Chondrocyte (in vitro differentiated cells): ENCODE results near the gene MBNL2. TPM values are rescaled to one million over a fixed set of nuclear protein-coding genes. Genes with fewer than 3 reads are reported as not detected.
"Not testable (repeated sequence)": the region's sequence is repeated elsewhere in the genome, so short reads cannot be mapped to it uniquely, and the experiment has no call there.

Experiments used
- DNase-seq: peaks from one replicate; pipeline ENCODE4 v3.0.0; 2021; ENCODE audit warnings: mixed read lengths, low spot score
- H3K27ac Mint-ChIP-seq: one replicate; pipeline ENCODE4 v1.8.0; 2021; ENCODE audit warnings: mild to moderate bottlenecking, moderate library complexity, mixed read lengths; ENCODE audit not compliant: unreplicated experiment
- H3K27me3 Mint-ChIP-seq: 2 replicates; pipeline ENCODE4 v1.8.0; 2021; ENCODE audit warnings: low read depth, mixed read lengths
- H3K36me3 Mint-ChIP-seq: 2 replicates; pipeline ENCODE4 v1.8.0; 2021; ENCODE audit warnings: low read depth, mixed read lengths
- H3K4me1 Mint-ChIP-seq: 2 replicates; pipeline ENCODE4 v1.8.0; 2021; ENCODE audit warnings: low read depth, mild to moderate bottlenecking, mixed read lengths
- H3K4me3 Mint-ChIP-seq: one replicate; pipeline ENCODE4 v1.8.0; 2021; ENCODE audit warnings: mild to moderate bottlenecking, moderate library complexity, mixed read lengths; ENCODE audit not compliant: unreplicated experiment
- H3K9me3 Mint-ChIP-seq: 2 replicates; pipeline ENCODE4 v1.8.0; 2021; ENCODE audit warnings: low read depth, mixed read lengths
- total RNA-seq: library from RNA; stranded (reverse); gene quantifications from 3 replicates; pipeline ENCODE4 v1.2.1, GENCODE V29; 2021
- TF ChIP-seq, protein P1 (sequence below): fragments of 200-600 bp; sonication (generic); IDR thresholded peaks from 2 replicates; pipeline ENCODE4 v1.5.0; 2021; ENCODE audit warnings: antibody characterized with exemption, mild to moderate bottlenecking, moderate library complexity

The MBNL2 gene
- total RNA-seq, 1 donor from 2014 or later = 41.3 TPM

DNA sequence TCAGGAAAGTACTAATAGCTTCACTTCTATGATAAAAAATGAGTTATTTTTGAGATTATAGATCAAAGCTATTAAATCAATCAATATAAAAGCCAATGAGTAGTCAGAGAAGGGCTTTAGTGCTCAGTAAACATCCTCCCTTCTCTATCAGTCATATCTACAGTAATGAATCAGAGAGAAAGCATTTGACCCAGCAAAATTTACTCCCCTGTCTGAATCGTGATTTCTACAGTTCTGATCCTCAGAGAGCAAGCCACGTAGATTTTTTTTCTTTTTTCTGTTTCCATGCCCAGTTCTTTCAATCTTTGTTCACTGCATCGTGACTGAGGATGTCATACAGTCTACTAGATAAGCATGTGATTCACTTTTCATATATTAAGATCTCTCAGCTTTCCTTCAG, 16.2 kb upstream of the MBNL2 start:
- Mint-ChIP-seq H3K4me3 (no peak overlapping the region), H3K9me3 (no peaks in the 10 kb centered on the region), H3K27ac (peak overlapping the region; percentile 19), H3K4me1 (peaks cover 9% of the 10 kb centered on the region), H3K27me3 (no peaks in the 10 kb centered on the region), H3K36me3 (no peaks in the 10 kb centered on the region)
- TF ChIP-seq, protein P1, sequence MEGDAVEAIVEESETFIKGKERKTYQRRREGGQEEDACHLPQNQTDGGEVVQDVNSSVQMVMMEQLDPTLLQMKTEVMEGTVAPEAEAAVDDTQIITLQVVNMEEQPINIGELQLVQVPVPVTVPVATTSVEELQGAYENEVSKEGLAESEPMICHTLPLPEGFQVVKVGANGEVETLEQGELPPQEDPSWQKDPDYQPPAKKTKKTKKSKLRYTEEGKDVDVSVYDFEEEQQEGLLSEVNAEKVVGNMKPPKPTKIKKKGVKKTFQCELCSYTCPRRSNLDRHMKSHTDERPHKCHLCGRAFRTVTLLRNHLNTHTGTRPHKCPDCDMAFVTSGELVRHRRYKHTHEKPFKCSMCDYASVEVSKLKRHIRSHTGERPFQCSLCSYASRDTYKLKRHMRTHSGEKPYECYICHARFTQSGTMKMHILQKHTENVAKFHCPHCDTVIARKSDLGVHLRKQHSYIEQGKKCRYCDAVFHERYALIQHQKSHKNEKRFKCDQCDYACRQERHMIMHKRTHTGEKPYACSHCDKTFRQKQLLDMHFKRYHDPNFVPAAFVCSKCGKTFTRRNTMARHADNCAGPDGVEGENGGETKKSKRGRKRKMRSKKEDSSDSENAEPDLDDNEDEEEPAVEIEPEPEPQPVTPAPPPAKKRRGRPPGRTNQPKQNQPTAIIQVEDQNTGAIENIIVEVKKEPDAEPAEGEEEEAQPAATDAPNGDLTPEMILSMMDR = no peak
- no peak for DNase-seq

DNA sequence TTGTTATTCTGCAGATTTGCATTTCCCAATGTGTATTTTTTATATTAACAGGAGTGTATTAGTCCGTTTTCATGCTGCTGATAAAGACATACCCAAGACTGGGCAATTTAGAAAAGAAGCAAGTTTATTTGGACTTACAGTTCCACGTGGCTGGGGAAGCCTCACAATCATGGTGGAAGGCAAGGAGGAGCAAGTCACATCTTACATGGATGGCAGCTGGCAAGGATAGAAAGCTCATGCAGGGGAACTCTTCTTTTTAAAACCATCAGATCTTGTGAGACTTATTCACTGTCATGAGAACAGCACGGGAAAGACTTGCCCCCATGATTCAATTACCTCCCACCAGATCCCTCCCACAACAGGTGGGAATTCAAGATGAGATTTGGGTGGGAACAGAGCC, 14.9 kb upstream of the MBNL2 start:
- H3K4me1 Mint-ChIP-seq, H3K27ac Mint-ChIP-seq, H3K36me3 Mint-ChIP-seq, H3K9me3 Mint-ChIP-seq, DNase-seq, H3K27me3 Mint-ChIP-seq, H3K4me3 Mint-ChIP-seq: not testable (repeated sequence)

DNA sequence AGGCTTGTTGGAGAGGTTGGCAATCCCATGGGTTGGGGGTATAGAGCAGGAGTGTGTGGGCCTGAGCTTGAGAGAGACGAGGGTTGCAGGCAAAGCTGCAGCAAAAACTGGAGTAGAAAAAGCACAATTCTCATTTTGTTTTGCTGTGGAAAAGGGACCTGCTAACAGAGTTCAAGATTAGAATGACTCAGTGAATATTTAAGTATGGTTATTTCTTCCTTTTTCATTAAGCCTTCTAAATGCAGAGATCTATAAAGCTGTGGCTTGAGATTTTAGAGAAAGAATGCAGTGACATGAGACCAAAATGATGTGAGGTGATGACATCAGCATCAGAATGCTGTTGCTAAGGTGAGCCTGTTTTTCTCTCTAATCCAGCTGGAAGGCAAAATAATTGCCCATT, 10.8 kb upstream of the MBNL2 start:
- H3K27me3 Mint-ChIP-seq = no peaks in the 10 kb centered on the region
- no peak for DNase-seq

DNA sequence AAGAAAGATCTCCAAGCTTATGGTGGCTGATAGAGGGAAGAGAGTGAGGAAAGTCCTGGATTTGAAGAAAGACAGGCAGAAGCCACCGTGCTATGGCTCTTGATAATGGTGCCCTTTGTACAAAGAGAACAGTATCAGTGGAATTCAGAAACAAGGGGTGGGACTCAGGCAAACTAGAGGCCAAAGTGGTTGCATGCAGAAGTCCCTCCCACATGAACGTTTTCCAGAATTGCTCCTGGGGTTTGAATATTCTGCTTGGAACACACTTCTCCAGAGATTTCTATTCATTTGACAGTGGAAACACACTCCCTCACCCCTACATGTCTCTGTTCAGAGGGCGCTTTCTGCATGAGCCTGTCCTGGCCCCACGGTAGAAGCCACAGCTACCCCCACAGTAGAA, 10.1 kb upstream of the MBNL2 start:
- Mint-ChIP-seq H3K27me3 (no peaks in the 10 kb centered on the region), H3K4me1 (peaks cover 8% of the 10 kb centered on the region), H3K9me3 (no peaks in the 10 kb centered on the region), H3K4me3 (no peak overlapping the region), H3K36me3 (no peaks in the 10 kb centered on the region), H3K27ac (no peak overlapping the region)
- TF ChIP-seq, protein P1 = no peak
- no peak for DNase-seq

More for the DNA sequence above, 10.8 kb upstream of the MBNL2 start:
- TF ChIP-seq, protein P1 = no peak
- H3K27ac Mint-ChIP-seq = peak overlapping the region; percentile 4
- no peaks in the 10 kb centered on the region for H3K36me3 Mint-ChIP-seq
- no peak overlapping the region for H3K4me3 Mint-ChIP-seq
- H3K4me1 Mint-ChIP-seq = peaks cover 9% of the 10 kb centered on the region
- H3K9me3 Mint-ChIP-seq = no peaks in the 10 kb centered on the region

DNA sequence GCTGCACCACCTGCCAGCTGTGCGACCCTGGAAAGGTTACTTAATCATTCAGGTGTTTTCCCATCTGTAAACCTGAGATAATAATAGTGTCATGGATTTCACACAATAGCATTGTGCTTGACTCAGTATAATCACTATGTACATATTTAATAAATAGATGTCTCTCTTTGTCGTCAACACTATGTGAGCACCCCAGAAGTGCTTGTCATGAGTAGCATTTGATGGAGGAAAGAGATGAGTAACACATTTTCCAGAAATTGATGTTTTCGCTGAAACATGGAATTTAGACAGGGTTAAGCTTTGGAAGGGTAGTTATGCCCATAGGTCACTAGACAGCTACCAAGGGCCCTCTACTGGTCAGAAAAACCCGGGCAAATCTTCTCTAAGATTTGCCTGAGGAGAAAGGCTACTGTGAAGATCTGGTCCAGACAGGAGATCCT, 9.5 kb upstream of the MBNL2 start:
- no peak for DNase-seq

DNA sequence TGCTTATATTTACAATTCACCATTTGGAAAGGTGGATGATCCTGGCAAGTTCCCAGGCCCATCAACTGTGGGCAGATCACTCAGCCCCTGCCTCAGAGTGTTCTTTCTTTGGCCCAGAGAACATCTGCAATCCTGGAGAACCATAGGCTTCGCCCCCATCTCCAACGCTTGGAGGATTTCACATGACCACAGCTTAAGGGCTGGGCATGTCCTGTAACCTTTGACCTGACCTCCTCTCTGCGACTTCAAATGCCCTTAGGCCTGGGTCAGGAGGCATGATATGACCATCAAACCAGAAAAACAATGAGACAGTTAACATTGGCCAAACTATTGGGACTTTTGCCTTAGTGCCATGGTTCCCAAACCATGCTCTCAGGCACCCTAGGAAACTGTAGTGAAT, 7.2 kb upstream of the MBNL2 start:
- no peaks in the 10 kb centered on the region for H3K36me3 Mint-ChIP-seq
- DNase-seq = no peak
- H3K27me3 Mint-ChIP-seq = no peaks in the 10 kb centered on the region
- peaks cover 8% of the 10 kb centered on the region for H3K4me1 Mint-ChIP-seq
- TF ChIP-seq, protein P1 = no peak
- H3K27ac Mint-ChIP-seq = no peak overlapping the region
- H3K4me3 Mint-ChIP-seq = no peak overlapping the region
- H3K9me3 Mint-ChIP-seq = no peaks in the 10 kb centered on the region

More for the DNA sequence above, 9.5 kb upstream of the MBNL2 start:
- no peak overlapping the region for H3K4me3 Mint-ChIP-seq
- H3K9me3 Mint-ChIP-seq = no peaks in the 10 kb centered on the region
- H3K27ac Mint-ChIP-seq = no peak overlapping the region
- TF ChIP-seq, protein P1 = peak; percentile 83
- H3K4me1 Mint-ChIP-seq = peaks cover 8% of the 10 kb centered on the region
- H3K36me3 Mint-ChIP-seq = no peaks in the 10 kb centered on the region
- no peaks in the 10 kb centered on the region for H3K27me3 Mint-ChIP-seq
